Upper lobe of right lung (tissue), 1 donor: ENCODE data around the gene PAX3. TPM values are rescaled to one million over a fixed set of nuclear protein-coding genes. Genes with fewer than 3 reads are reported as not detected.

Experiments used
- ATAC-seq: fragments of 200-7000 bp; cut with Tn5 transposase; one replicate; pipeline ENCODE4 v1.9.1; 2020; ENCODE audit warnings: mild to moderate bottlenecking, moderate library complexity
- DNase-seq: peaks from one replicate; pipeline ENCODE4 v3.0.0-alpha.2; 2020
- H3K27ac ChIP-seq: fragments of 200-600 bp; one replicate; pipeline ENCODE4 v1.8.0; 2022
- H3K27me3 ChIP-seq: fragments of 200-600 bp; one replicate; pipeline ENCODE4 v1.8.0; 2022; ENCODE audit warnings: mild to moderate bottlenecking
- H3K36me3 ChIP-seq: fragments of 200-600 bp; one replicate; pipeline ENCODE4 v1.8.0; 2022
- H3K4me1 ChIP-seq: fragments of 200-600 bp; one replicate; pipeline ENCODE4 v1.8.0; 2022
- H3K4me3 ChIP-seq: fragments of 200-600 bp; one replicate; pipeline ENCODE4 v1.8.0; 2022; ENCODE audit warnings: mild to moderate bottlenecking
- H3K9me3 ChIP-seq: fragments of 200-600 bp; one replicate; pipeline ENCODE4 v1.8.0; 2022
- CTCF ChIP-seq: fragments of 200-600 bp; IDR thresholded peaks from one replicate; pipeline ENCODE4 v1.8.0; 2022; ENCODE audit warnings: antibody characterized with exemption
- intact Hi-C: fragments of 100-400 bp; cut with DNase I; formaldehyde crosslinking; loops from one replicate; pipeline ENCODE4 v1.11.0; 2022
- total RNA-seq: library from RNA; stranded (reverse); fragmentation: NEBNext Ultra II Directional; extraction: Animal tissue kit (Norgen Biotek cat#: 25700); gene quantifications from one replicate; pipeline ENCODE4 v1.2.1, GENCODE V29; 2021
- donor health status: DM: no; HTN: yes; CAD: no; lungs with severe emphysema.

Gene PAX3
- total RNA-seq, 1 donor from 2014 or later, result not detected

- intact Hi-C loops, result no loop called here
- Histone ChIP-seq H3K4me3 (no peak overlapping the region), H3K9me3 (no peaks in the 10 kb centered on the region), H3K36me3 (no peaks in the 10 kb centered on the region), H3K27ac (no peak overlapping the region), H3K4me1 (no peaks in the 10 kb centered on the region), H3K27me3 (peaks cover 36% of the 10 kb centered on the region)
- TF ChIP-seq CTCF, result no peak
- ATAC-seq, result no peak
- no peak for DNase-seq
Measured at GRCh38 chr2:222238072-222238471, 60.7 kb downstream of the PAX3 start.

- no peak overlapping the region for H3K4me3 ChIP-seq
- no peak overlapping the region for H3K27ac ChIP-seq
- H3K9me3 ChIP-seq, result no peaks in the 10 kb centered on the region
- H3K36me3 ChIP-seq, result no peaks in the 10 kb centered on the region
- DNase-seq (no peak), ATAC-seq (no peak)
- intact Hi-C loops, result no loop called here
- H3K4me1 ChIP-seq, result no peaks in the 10 kb centered on the region
- TF ChIP-seq CTCF, result no peak
- peaks cover 5% of the 10 kb centered on the region for H3K27me3 ChIP-seq
Measured at GRCh38 chr2:222232839-222233238, 66.0 kb downstream of the PAX3 start.

DNA sequence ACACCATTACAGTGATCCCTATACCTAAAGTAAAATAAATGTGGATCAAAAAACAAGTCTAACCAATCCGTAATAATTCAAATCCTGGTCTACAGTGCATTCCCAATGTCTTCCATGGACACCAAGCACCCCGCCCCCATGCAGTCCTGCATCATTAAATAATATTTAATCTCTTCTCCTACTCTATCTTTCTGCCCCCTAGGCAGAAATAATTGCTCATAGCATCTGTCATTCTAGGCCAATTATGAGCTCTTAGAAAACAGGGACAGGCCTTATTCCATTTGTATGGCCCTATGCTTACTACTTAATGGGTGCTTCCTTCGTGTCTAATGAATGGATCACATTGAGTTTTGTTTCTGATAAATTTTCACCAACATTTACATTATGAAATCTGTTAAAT lies 66.4 kb downstream of the PAX3 start:
- H3K4me3 ChIP-seq, result no peak overlapping the region
- H3K27ac ChIP-seq, result no peak overlapping the region
- intact Hi-C loops, result no loop called here
- peaks cover 5% of the 10 kb centered on the region for H3K27me3 ChIP-seq
- ATAC-seq, result no peak
- DNase-seq, result no peak
- no peaks in the 10 kb centered on the region for H3K36me3 ChIP-seq
- H3K9me3 ChIP-seq, result no peaks in the 10 kb centered on the region
- H3K4me1 ChIP-seq, result no peaks in the 10 kb centered on the region
- TF ChIP-seq CTCF, result no peak

- ATAC-seq (no peak), DNase-seq (no peak)
- H3K36me3 ChIP-seq, result no peaks in the 10 kb centered on the region
- H3K9me3 ChIP-seq, result no peaks in the 10 kb centered on the region
- no peak overlapping the region for H3K27ac ChIP-seq
- no peaks in the 10 kb centered on the region for H3K4me1 ChIP-seq
- TF ChIP-seq CTCF, result no peak
- intact Hi-C loops, result no loop called here
- peaks cover 5% of the 10 kb centered on the region for H3K27me3 ChIP-seq
- H3K4me3 ChIP-seq, result no peak overlapping the region
Measured at GRCh38 chr2:222228054-222228453, 70.7 kb downstream of the PAX3 start.

DNA sequence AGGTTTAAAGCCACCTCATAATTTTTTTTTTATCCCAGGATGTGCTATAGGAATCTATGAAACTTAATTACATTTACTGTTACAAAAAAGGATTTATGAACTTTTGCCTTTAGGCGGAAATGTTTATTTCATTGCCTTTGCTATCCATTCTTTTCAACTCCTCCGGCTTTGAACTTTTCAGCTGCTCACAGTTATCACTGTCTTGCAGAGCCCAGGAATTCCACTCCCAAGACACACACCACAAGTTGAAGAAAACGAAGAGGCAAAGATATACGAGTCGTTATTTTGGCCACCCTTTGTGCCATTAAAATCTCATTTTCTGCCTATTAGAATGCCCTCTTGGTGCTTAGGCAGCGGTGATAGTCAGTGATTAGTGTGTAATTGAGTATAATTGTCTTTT lies 80.0 kb downstream of the PAX3 start:
- DNase-seq, result no peak
- no peak overlapping the region for H3K4me3 ChIP-seq
- no peak for TF ChIP-seq CTCF
- H3K36me3 ChIP-seq, result no peaks in the 10 kb centered on the region
- ATAC-seq, result no peak
- H3K4me1 ChIP-seq, result no peaks in the 10 kb centered on the region
- no peaks in the 10 kb centered on the region for H3K9me3 ChIP-seq
- H3K27ac ChIP-seq, result no peak overlapping the region
- intact Hi-C loops, result no loop called here
- peaks cover 5% of the 10 kb centered on the region for H3K27me3 ChIP-seq

GRCh38 chr2:222217712-222218111 lies 81.1 kb downstream of the PAX3 start:
- no peak for DNase-seq
- H3K4me1 ChIP-seq, result no peaks in the 10 kb centered on the region
- H3K9me3 ChIP-seq, result no peaks in the 10 kb centered on the region
- no peak for ATAC-seq
- H3K27me3 ChIP-seq, result no peaks in the 10 kb centered on the region
- H3K27ac ChIP-seq, result no peak overlapping the region
- H3K4me3 ChIP-seq, result no peak overlapping the region
- no peak for TF ChIP-seq CTCF
- H3K36me3 ChIP-seq, result no peaks in the 10 kb centered on the region
- intact Hi-C loops, result no loop called here
